ENCODE results near the gene RGS7BP. TPM values are rescaled to one million over a fixed set of nuclear protein-coding genes. Genes with fewer than 3 reads are reported as not detected.

The RGS7BP gene
- total RNA-seq, 1 donor from 2014 or later: not detected

DNA sequence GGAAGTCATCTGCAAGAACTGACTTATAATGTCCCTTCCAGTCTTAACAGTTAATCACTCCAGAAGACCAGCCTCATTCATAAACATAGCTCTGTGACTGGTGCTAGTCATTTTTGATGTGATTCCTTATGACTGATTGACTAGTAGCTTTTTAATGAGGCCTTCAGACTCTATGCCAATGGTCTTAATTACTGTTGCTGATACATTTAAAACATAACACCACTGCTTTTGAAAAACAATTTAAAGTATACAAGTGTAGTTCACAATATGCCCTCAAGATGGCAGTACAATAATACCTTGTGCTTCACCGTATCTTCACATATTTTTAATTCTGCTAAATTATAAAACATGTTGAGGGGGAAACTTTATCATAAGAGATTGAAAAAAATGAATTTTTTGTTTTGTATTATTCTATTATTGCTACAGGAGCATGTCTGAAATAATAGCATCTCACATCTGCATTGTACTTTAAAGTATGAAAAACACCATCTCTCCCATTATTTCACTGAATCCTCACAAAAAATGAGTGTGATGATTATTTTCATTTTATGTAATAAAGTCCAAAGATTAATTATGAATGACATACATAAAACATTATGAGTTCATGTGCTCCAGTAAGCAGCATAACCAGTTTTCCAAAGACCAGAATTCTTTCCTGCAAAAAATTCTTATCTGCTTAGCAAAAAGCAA lies 129.3 kb downstream of the RGS7BP start:
- H3K4me1 Mint-ChIP-seq (ENCODE audit: low read depth): peaks cover 9% of the 10 kb centered on the region
- H3K27ac Mint-ChIP-seq (ENCODE audit: unreplicated experiment): no peak overlapping the region
- H3K27me3 Mint-ChIP-seq (ENCODE audit: low read depth): peaks cover 23% of the 10 kb centered on the region
- H3K36me3 Mint-ChIP-seq (ENCODE audit: low read depth): no peaks in the 10 kb centered on the region
- TF ChIP-seq, protein P1, sequence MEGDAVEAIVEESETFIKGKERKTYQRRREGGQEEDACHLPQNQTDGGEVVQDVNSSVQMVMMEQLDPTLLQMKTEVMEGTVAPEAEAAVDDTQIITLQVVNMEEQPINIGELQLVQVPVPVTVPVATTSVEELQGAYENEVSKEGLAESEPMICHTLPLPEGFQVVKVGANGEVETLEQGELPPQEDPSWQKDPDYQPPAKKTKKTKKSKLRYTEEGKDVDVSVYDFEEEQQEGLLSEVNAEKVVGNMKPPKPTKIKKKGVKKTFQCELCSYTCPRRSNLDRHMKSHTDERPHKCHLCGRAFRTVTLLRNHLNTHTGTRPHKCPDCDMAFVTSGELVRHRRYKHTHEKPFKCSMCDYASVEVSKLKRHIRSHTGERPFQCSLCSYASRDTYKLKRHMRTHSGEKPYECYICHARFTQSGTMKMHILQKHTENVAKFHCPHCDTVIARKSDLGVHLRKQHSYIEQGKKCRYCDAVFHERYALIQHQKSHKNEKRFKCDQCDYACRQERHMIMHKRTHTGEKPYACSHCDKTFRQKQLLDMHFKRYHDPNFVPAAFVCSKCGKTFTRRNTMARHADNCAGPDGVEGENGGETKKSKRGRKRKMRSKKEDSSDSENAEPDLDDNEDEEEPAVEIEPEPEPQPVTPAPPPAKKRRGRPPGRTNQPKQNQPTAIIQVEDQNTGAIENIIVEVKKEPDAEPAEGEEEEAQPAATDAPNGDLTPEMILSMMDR (IDR thresholded peaks at IDR 0.05): peak; percentile 98
- H3K9me3 Mint-ChIP-seq (ENCODE audit: low read depth): no peaks in the 10 kb centered on the region
- no peak overlapping the region for H3K4me3 Mint-ChIP-seq (ENCODE audit: unreplicated experiment)
- DNase-seq (ENCODE audit: low spot score): no peak

DNA sequence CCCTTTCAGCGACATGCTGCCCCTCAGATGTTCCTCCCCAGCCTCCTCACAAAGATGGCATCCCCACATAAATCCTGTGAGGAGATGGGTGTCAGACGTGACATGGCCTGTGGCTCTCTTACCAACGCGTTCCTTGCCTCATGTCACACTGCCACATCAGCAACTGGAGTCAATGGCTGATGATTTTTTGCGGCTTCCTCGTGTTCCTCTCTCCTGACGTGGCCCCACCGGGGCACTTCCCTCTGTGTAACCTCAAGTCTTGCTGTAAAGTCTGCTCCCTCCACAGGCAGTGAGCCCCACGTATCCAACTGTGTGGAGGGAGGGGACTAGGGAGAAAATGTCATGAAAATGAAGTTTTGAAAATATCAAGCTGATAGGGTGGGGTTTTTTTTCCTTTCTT lies 131.3 kb downstream of the RGS7BP start:
- no peak for DNase-seq (ENCODE audit: low spot score)
- Mint-ChIP-seq H3K27me3 (ENCODE audit: low read depth) (peaks cover 23% of the 10 kb centered on the region), H3K9me3 (ENCODE audit: low read depth) (no peaks in the 10 kb centered on the region), H3K36me3 (ENCODE audit: low read depth) (no peaks in the 10 kb centered on the region), H3K27ac (ENCODE audit: unreplicated experiment) (no peak overlapping the region), H3K4me3 (ENCODE audit: unreplicated experiment) (no peak overlapping the region), H3K4me1 (ENCODE audit: low read depth) (peaks cover 13% of the 10 kb centered on the region)
- TF ChIP-seq, protein P1 (IDR thresholded peaks at IDR 0.05): no peak

DNA sequence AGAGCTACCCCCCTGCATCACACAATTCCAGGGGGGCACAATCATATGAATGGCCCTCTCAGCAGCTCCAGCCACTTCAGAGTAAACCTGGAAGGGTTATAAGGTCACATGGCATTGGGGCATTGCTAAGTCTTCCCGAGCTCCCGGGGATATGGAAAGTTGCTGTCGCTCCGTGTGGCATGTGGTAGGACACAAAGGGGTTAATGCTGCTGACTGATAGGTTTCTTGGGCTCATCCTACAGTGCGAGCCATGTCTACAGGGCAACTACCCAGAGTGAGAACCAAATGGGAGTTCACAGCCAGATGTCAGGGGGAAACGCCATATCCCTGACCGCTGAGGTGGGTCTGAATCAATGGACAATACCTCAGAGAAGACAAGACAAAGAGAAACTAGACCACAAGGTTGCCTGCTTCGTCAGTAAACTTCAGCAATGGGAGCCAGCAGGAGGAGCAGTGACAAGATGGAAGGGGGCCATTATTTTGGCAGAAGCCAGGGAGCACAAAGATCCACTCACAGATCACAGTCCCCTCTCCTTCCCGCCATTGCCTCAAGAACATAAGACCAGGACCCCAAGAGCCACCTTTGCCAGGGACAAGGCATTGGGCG lies 132.1 kb downstream of the RGS7BP start:
- H3K27ac Mint-ChIP-seq (ENCODE audit: unreplicated experiment): no peak overlapping the region
- peaks cover 23% of the 10 kb centered on the region for H3K27me3 Mint-ChIP-seq (ENCODE audit: low read depth)
- H3K9me3 Mint-ChIP-seq (ENCODE audit: low read depth): no peaks in the 10 kb centered on the region
- no peak for DNase-seq (ENCODE audit: low spot score)
- peaks cover 13% of the 10 kb centered on the region for H3K4me1 Mint-ChIP-seq (ENCODE audit: low read depth)
- TF ChIP-seq, protein P1 (IDR thresholded peaks at IDR 0.05): peak; percentile 18
- H3K36me3 Mint-ChIP-seq (ENCODE audit: low read depth): no peaks in the 10 kb centered on the region
- no peak overlapping the region for H3K4me3 Mint-ChIP-seq (ENCODE audit: unreplicated experiment)

DNA sequence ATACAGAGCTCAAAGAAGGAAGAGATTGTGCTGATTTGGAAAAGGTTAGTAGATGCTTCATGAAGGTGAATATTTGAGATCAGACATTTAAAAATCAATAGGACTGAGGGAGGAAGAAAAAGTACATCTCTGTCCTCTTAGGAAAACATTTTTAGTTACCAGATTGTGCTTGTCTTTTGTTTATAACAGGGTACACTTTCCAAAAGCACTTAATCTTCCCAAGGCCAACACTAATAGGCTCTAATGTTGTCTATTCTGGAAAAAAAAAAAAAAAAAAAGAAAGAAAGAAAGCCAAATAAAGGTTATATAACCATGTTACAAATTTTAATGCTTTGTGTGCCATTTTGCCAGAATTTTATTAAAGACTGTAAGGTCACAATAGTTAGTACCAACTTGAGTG lies 139.0 kb downstream of the RGS7BP start:
- TF ChIP-seq, protein P1 (IDR thresholded peaks at IDR 0.05): no peak
- H3K27me3 Mint-ChIP-seq (ENCODE audit: low read depth): no peaks in the 10 kb centered on the region
- H3K4me1 Mint-ChIP-seq (ENCODE audit: low read depth): peaks cover 17% of the 10 kb centered on the region
- no peak for DNase-seq (ENCODE audit: low spot score)
- no peaks in the 10 kb centered on the region for H3K36me3 Mint-ChIP-seq (ENCODE audit: low read depth)
- H3K27ac Mint-ChIP-seq (ENCODE audit: unreplicated experiment): no peak overlapping the region
- no peak overlapping the region for H3K4me3 Mint-ChIP-seq (ENCODE audit: unreplicated experiment)
- no peaks in the 10 kb centered on the region for H3K9me3 Mint-ChIP-seq (ENCODE audit: low read depth)

DNA sequence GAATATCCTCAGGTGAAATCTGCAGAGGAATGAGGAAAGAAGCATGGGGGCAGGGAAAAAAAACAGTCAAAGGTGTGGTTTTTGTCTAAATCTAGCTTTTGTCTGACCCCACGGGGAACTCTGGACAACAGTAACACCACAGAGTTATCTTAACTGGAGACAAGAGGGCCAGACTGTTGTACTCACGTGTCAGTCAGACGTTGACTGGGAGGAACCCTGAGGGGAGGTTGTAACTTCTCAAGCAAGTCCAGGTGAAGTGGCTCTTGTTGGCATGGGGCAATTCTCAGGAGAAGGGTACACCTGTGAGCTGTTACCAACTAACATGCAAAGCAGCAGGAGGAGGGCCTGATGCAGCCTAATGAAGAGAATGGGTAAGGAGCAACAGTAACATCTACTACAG lies 140.4 kb downstream of the RGS7BP start:
- peaks cover 12% of the 10 kb centered on the region for H3K4me1 Mint-ChIP-seq (ENCODE audit: low read depth)

More for the DNA sequence above, 140.4 kb downstream of the RGS7BP start:
- peaks cover 3% of the 10 kb centered on the region for H3K9me3 Mint-ChIP-seq (ENCODE audit: low read depth)
- no peak overlapping the region for H3K27ac Mint-ChIP-seq (ENCODE audit: unreplicated experiment)
- no peaks in the 10 kb centered on the region for H3K36me3 Mint-ChIP-seq (ENCODE audit: low read depth)
- no peaks in the 10 kb centered on the region for H3K27me3 Mint-ChIP-seq (ENCODE audit: low read depth)
- no peak overlapping the region for H3K4me3 Mint-ChIP-seq (ENCODE audit: unreplicated experiment)
- no peak for DNase-seq (ENCODE audit: low spot score)
- TF ChIP-seq, protein P1 (IDR thresholded peaks at IDR 0.05): no peak

Measured in chondrocyte (in vitro differentiated cells).